Neural progenitor cell (in vitro differentiated cells): ENCODE results near the gene ATP1B3. TPM values are rescaled to one million over a fixed set of nuclear protein-coding genes. Genes with fewer than 3 reads are reported as not detected.

Experiments used
- DNase-seq: peaks from one replicate; pipeline ENCODE4 v3.0.0-alpha.2; 2016; ENCODE audit warnings: low spot score
- H2AFZ ChIP-seq: fragments of 200-600 bp; sonication (generic); replicated peaks from 2 replicates; pipeline ENCODE4 v1.6.1; 2016; ENCODE audit warnings: antibody characterized with exemption
- H3F3A ChIP-seq: fragments of 200-600 bp; sonication (generic); 2 replicates; pipeline ENCODE4 v1.6.1; 2016; ENCODE audit warnings: antibody characterized with exemption, low read depth
- H3K27ac ChIP-seq: fragments of 200-600 bp; sonication (generic); 2 replicates; pipeline ENCODE4 v1.5.1; 2016; ENCODE audit warnings: mild to moderate bottlenecking
- H3K27me3 ChIP-seq: fragments of 200-600 bp; sonication (generic); 2 replicates; pipeline ENCODE4 v1.6.1; 2016; ENCODE audit warnings: mild to moderate bottlenecking, moderate library complexity
- H3K36me3 ChIP-seq: fragments of 200-600 bp; sonication (generic); 2 replicates; pipeline ENCODE4 v1.5.1; 2016
- H3K4me1 ChIP-seq: fragments of 200-600 bp; sonication (generic); 2 replicates; pipeline ENCODE4 v1.6.1; 2016; ENCODE audit warnings: mixed run types
- H3K4me2 ChIP-seq: fragments of 200-600 bp; sonication (generic); 2 replicates; pipeline ENCODE4 v1.6.1; 2016
- H3K4me3 ChIP-seq: fragments of 200-600 bp; sonication (generic); 2 replicates; pipeline ENCODE4 v1.5.1; 2016
- H3K79me2 ChIP-seq: fragments of 200-600 bp; sonication (generic); 2 replicates; pipeline ENCODE4 v1.6.1; 2016; ENCODE audit warnings: low read depth
- H3K9ac ChIP-seq: fragments of 200-600 bp; sonication (generic); 2 replicates; pipeline ENCODE4 v1.6.1; 2016
- H3K9me3 ChIP-seq: fragments of 200-600 bp; sonication (generic); 2 replicates; pipeline ENCODE4 v1.5.1; 2016; ENCODE audit warnings: low read depth
- H4K20me1 ChIP-seq: fragments of 200-600 bp; sonication (generic); 2 replicates; pipeline ENCODE4 v1.6.1; 2016; ENCODE audit warnings: low read depth
- H3K27ac Mint-ChIP-seq: 3 replicates; pipeline ENCODE4 v1.8.0; 2021; ENCODE audit warnings: mixed read lengths
- H3K27me3 Mint-ChIP-seq: 2 replicates; pipeline ENCODE4 v1.8.0; 2022; ENCODE audit warnings: low read depth, mild to moderate bottlenecking, inconsistent platforms, moderate library complexity, mixed read lengths; ENCODE audit not compliant: insufficient read depth
- H3K36me3 Mint-ChIP-seq: 3 replicates; pipeline ENCODE4 v1.8.0; 2021; ENCODE audit warnings: mixed read lengths
- H3K4me1 Mint-ChIP-seq: 3 replicates; pipeline ENCODE4 v1.8.0; 2021; ENCODE audit warnings: mixed read lengths
- H3K4me3 Mint-ChIP-seq: 3 replicates; pipeline ENCODE4 v1.8.0; 2021; ENCODE audit warnings: mild to moderate bottlenecking, moderate library complexity, mixed read lengths
- H3K9me3 Mint-ChIP-seq: 3 replicates; pipeline ENCODE4 v1.8.0; 2020; ENCODE audit warnings: mixed read lengths
- EZH2 ChIP-seq: fragments of 200-600 bp; sonication (generic); IDR thresholded peaks from 2 replicates; pipeline ENCODE4 v1.6.1; 2017; ENCODE audit warnings: antibody characterized with exemption, mild to moderate bottlenecking, moderate library complexity
- EZH2phosphoT487 ChIP-seq: fragments of 200-600 bp; sonication (generic); IDR thresholded peaks from 2 replicates; pipeline ENCODE4 v1.6.1; 2017; ENCODE audit warnings: antibody characterized with exemption
- total RNA-seq: library from RNA; depleted of rRNA; stranded (reverse); fragments of >200 nt; gene quantifications from 2 replicates; pipeline ENCODE4 v1.2.3, GENCODE V29; 2015; ENCODE audit warnings: low replicate concordance
- TF ChIP-seq, protein P1 (sequence below): fragments of 200-600 bp; sonication (generic); IDR thresholded peaks from 2 replicates; pipeline ENCODE4 v1.5.1; 2017; ENCODE audit warnings: antibody characterized with exemption, mild to moderate bottlenecking

The ATP1B3 gene
- total RNA-seq, 1 donor from 2014 or later, result 95.6 TPM

DNA sequence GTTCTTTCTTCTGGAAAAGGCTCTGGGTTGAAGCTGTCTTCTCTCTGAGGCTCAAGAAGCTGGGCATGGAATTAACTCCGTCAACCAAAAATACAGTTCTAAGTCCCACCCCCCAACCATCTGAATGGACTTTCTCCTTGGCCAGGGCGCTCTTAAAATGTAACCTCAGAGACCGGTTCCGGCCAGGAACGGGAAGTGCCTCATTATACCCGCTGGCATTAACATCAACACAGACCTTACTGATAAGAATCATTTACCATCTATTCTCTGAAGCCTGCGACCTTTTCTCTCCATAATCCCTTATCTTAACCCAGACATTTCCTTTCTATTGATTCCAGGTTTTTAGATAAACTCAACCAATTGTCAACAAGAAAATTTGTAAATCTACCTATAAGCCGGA, 64.7 kb downstream of the ATP1B3 start:
- no peaks in the 10 kb centered on the region for H3K4me1 Mint-ChIP-seq
- Histone ChIP-seq H3K4me3 (no peak overlapping the region), H3K27ac (no peak overlapping the region), H3K79me2 (no peaks in the 10 kb centered on the region), H3K27me3 (no peaks in the 10 kb centered on the region), H3K9me3 (no peaks in the 10 kb centered on the region), H2AFZ (no peak overlapping the region), H3K9ac (no peak overlapping the region), H3K4me2 (no peak overlapping the region), H3F3A (no peaks in the 10 kb centered on the region), H3K4me1 (no peaks in the 10 kb centered on the region), H3K36me3 (no peaks in the 10 kb centered on the region), H4K20me1 (no peaks in the 10 kb centered on the region)
- TF ChIP-seq EZH2 (no peak), EZH2phosphoT487 (no peak)
- TF ChIP-seq, protein P1, sequence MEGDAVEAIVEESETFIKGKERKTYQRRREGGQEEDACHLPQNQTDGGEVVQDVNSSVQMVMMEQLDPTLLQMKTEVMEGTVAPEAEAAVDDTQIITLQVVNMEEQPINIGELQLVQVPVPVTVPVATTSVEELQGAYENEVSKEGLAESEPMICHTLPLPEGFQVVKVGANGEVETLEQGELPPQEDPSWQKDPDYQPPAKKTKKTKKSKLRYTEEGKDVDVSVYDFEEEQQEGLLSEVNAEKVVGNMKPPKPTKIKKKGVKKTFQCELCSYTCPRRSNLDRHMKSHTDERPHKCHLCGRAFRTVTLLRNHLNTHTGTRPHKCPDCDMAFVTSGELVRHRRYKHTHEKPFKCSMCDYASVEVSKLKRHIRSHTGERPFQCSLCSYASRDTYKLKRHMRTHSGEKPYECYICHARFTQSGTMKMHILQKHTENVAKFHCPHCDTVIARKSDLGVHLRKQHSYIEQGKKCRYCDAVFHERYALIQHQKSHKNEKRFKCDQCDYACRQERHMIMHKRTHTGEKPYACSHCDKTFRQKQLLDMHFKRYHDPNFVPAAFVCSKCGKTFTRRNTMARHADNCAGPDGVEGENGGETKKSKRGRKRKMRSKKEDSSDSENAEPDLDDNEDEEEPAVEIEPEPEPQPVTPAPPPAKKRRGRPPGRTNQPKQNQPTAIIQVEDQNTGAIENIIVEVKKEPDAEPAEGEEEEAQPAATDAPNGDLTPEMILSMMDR, result no peak
- peaks cover 2% of the 10 kb centered on the region for H3K36me3 Mint-ChIP-seq
- H3K4me3 Mint-ChIP-seq, result peak overlapping the region; percentile 21
- DNase-seq, result no peak
- peaks cover 2% of the 10 kb centered on the region for H3K9me3 Mint-ChIP-seq
- peaks cover 3% of the 10 kb centered on the region for H3K27me3 Mint-ChIP-seq
- no peak overlapping the region for H3K27ac Mint-ChIP-seq

DNA sequence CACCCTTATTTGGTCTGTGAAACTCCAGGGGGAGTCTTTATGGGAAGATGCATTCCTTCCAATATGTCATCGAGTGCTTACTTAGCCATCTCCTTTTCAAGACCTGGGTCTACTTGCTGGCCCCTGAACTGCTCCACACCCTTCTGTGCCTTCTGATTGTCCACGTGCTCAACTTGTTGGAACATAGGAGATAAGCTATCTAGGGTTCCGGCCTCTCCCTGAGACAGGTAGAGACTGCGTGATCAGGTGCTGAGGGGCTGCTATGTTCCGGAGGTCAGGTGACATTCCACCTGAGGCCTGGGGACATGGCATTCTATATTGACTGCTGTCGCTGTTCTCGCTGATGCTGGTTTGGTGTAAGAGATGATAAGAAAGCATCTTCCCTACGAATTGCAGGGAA, 65.6 kb downstream of the ATP1B3 start:
- Mint-ChIP-seq H3K27ac (peak overlapping the region; percentile 69), H3K36me3 (peaks cover 4% of the 10 kb centered on the region), H3K4me1 (no peaks in the 10 kb centered on the region), H3K9me3 (peaks cover 2% of the 10 kb centered on the region), H3K27me3 (peaks cover 3% of the 10 kb centered on the region), H3K4me3 (no peak overlapping the region)
- Histone ChIP-seq H3K4me3 (no peak overlapping the region), H4K20me1 (no peaks in the 10 kb centered on the region), H3K27ac (no peak overlapping the region), H3K4me1 (no peaks in the 10 kb centered on the region), H3F3A (no peaks in the 10 kb centered on the region), H2AFZ (no peak overlapping the region), H3K79me2 (no peaks in the 10 kb centered on the region), H3K36me3 (no peaks in the 10 kb centered on the region), H3K9ac (no peak overlapping the region), H3K4me2 (no peak overlapping the region), H3K9me3 (no peaks in the 10 kb centered on the region), H3K27me3 (no peaks in the 10 kb centered on the region)
- DNase-seq, result no peak
- TF ChIP-seq EZH2, result no peak
- TF ChIP-seq, protein P1, result no peak
- no peak for TF ChIP-seq EZH2phosphoT487

DNA sequence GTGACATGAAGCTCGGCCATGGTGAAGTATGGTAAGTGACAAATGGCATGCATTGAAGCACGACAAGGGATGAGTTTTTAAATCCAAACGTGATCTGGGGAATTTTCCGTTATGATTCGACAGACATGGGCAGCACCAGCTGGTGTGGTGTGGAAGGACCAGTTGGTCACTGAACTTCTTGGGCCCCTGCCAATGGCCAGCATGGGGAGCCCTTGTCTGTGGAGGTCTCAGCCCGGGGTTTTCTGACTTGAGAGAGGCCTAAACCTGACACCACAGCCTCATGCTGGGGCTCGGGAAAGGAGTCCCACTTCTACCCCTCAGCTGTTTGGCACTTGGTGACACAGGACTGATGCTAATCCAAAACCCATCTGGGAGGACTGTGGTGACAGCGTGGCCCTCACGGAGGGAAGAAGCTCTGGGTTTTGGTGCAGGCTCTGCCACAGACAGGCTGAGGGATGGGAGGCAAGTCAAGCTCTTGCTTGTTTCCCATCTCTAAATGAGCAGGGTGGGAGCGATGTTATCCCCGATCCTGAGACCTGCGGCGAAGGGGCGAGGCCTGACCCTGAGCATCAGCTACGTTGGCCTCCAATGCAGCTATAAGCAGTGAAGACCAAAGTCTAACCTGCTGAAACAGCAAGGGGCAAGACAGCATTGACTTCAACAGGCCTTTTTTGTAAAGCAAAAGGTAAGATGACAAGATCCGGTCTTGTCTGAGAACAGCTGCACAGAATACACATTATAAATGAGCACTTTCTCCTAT, 69.5 kb downstream of the ATP1B3 start:
- no peaks in the 10 kb centered on the region for H3K9me3 Mint-ChIP-seq
- Histone ChIP-seq H3F3A (no peaks in the 10 kb centered on the region), H3K4me1 (no peaks in the 10 kb centered on the region), H3K79me2 (no peaks in the 10 kb centered on the region), H2AFZ (no peak overlapping the region), H3K9me3 (no peaks in the 10 kb centered on the region), H4K20me1 (no peaks in the 10 kb centered on the region), H3K27me3 (no peaks in the 10 kb centered on the region), H3K4me3 (no peak overlapping the region), H3K4me2 (no peak overlapping the region), H3K36me3 (no peaks in the 10 kb centered on the region), H3K27ac (no peak overlapping the region), H3K9ac (no peak overlapping the region)
- H3K27me3 Mint-ChIP-seq, result peaks cover 5% of the 10 kb centered on the region
- peaks cover 16% of the 10 kb centered on the region for H3K36me3 Mint-ChIP-seq
- no peak overlapping the region for H3K4me3 Mint-ChIP-seq
- DNase-seq, result no peak
- TF ChIP-seq EZH2, result no peak
- TF ChIP-seq, protein P1, result no peak
- TF ChIP-seq EZH2phosphoT487, result no peak
- H3K27ac Mint-ChIP-seq, result no peak overlapping the region
- no peaks in the 10 kb centered on the region for H3K4me1 Mint-ChIP-seq
